GM12878 (cell line): ENCODE measurements around the gene NMRK2. TPM values are rescaled to one million over a fixed set of nuclear protein-coding genes. Genes with fewer than 3 reads are reported as not detected.

Experiments used
- ATAC-seq: fragments of 200-7000 bp; cut with Tn5 transposase; 3 replicates; pipeline ENCODE4 v1.9.1; 2020; ENCODE audit warnings: mild to moderate bottlenecking, moderate library complexity
- BruUV-seq: library from RNA; stranded (reverse); fragments of 400-500 nt; replicated peaks from 2 replicates; lab custom pipeline; 2021; lab: Mats Ljungman, UMichigan
- CTCF ChIA-PET: fragments of 300-600 bp; sonication (Branson Sonifier 250); formaldehyde crosslinking; extraction: SDS; loops from one replicate; lab custom pipeline; 2021; ENCODE audit warnings: inconsistent platforms; lab: Yijun Ruan, JAX
- POLR2A ChIA-PET: fragments of 350-600 bp; formaldehyde crosslinking; extraction: SDS; loops from one replicate; lab custom pipeline; 2021; ENCODE audit warnings: inconsistent platforms; lab: Charles Lee
- RAD21 ChIA-PET: fragments of 300-600 bp; sonication (Branson Sonifier 250); formaldehyde crosslinking; loops from one replicate; lab custom pipeline; 2023; ENCODE audit warnings: antibody characterized with exemption; ENCODE audit not compliant: unreplicated experiment; lab: Charles Lee
- SMC1A ChIA-PET: fragments of 300-600 bp; sonication (Branson Sonifier 250); formaldehyde crosslinking; loops from one replicate; lab custom pipeline; 2023; ENCODE audit not compliant: unreplicated experiment, uncharacterized antibody; lab: Charles Lee
- DNase-seq: peaks from one replicate; pipeline ENCODE4 v3.0.0-alpha.2; 2011; ENCODE audit warnings: low read depth, low spot score
- FAIRE-seq: peaks from 3 replicates; lab custom pipeline; 2011; peaks lifted over from hg19 to GRCh38; lab: Jason Lieb, UNC
- H2AFZ ChIP-seq: 2 replicates; pipeline ENCODE4 v1.6.0; 2011; ENCODE audit warnings: low read depth, low read length, control low read depth; ENCODE audit not compliant: control insufficient read depth
- H3K27ac ChIP-seq: 2 replicates; pipeline ENCODE4 v1.5.1; 2011; ENCODE audit warnings: control low read depth; ENCODE audit not compliant: control insufficient read depth, insufficient read depth
- H3K27me3 ChIP-seq, 2 experiments: replicated peaks in 1 of 2; 2 replicates each; pipeline versions ENCODE4 v1.6.0 to v1.6.1; 2011; ENCODE audit warnings: low read length in 1 of 2; ENCODE audit not compliant: control insufficient read depth in 2 of 2, insufficient read depth in 2 of 2
- H3K36me3 ChIP-seq, 2 experiments: 2 replicates each; pipeline ENCODE4 v1.5.1; 2011; ENCODE audit warnings: low read length in 1 of 2; ENCODE audit not compliant: control insufficient read depth in 2 of 2, insufficient read depth in 2 of 2
- H3K4me1 ChIP-seq: 2 replicates; pipeline ENCODE4 v1.6.1; 2011; ENCODE audit warnings: mild to moderate bottlenecking, low read length, moderate library complexity, mixed read lengths; ENCODE audit not compliant: control insufficient read depth, insufficient read depth
- H3K4me2 ChIP-seq: 2 replicates; pipeline ENCODE4 v1.6.0; 2011; ENCODE audit warnings: control low read depth; ENCODE audit not compliant: control insufficient read depth, insufficient read depth
- H3K4me3 ChIP-seq: fragments of 200-600 bp; sonication (generic); 2 replicates; pipeline ENCODE4 v1.5.1; 2016
- H3K79me2 ChIP-seq: 2 replicates; pipeline ENCODE4 v1.6.0; 2011; ENCODE audit warnings: low read length; ENCODE audit not compliant: control insufficient read depth, insufficient read depth
- H3K9ac ChIP-seq: 2 replicates; pipeline ENCODE4 v1.8.0; 2011; ENCODE audit warnings: low read length, control low read depth, mixed read lengths; ENCODE audit not compliant: control insufficient read depth, insufficient read depth
- H3K9me3 ChIP-seq: replicated peaks from 3 replicates; pipeline ENCODE4 v1.5.1; 2011; ENCODE audit warnings: mild to moderate bottlenecking, low read length; ENCODE audit not compliant: control insufficient read depth, insufficient read depth
- H4K20me1 ChIP-seq: 2 replicates; pipeline ENCODE4 v1.6.0; 2011; ENCODE audit not compliant: control insufficient read depth, insufficient read depth
- BACH1 ChIP-seq: fragments of 450-650 bp; IDR thresholded peaks from 2 replicates; pipeline ENCODE4 v1.6.1; 2017; ENCODE audit warnings: mild to moderate bottlenecking, borderline replicate concordance
- JUNB ChIP-seq: IDR thresholded peaks from 2 replicates; pipeline ENCODE4 v1.6.1; 2016; ENCODE audit warnings: antibody characterized with exemption, mild to moderate bottlenecking
- KDM1A ChIP-seq: fragments of 200-600 bp; sonication (generic); IDR thresholded peaks from 2 replicates; pipeline ENCODE4 v1.6.1; 2016; ENCODE audit warnings: borderline replicate concordance
- MTA3 ChIP-seq: IDR thresholded peaks from 2 replicates; pipeline ENCODE4 v1.6.1; 2012; ENCODE audit warnings: low read length, inconsistent platforms, borderline replicate concordance
- NFIC ChIP-seq: IDR thresholded peaks from 2 replicates; pipeline ENCODE4 v1.6.1; 2012; ENCODE audit warnings: low read depth, mild to moderate bottlenecking, inconsistent platforms, low read length, moderate library complexity
- POLR2AphosphoS2 ChIP-seq: IDR thresholded peaks from 2 replicates; pipeline ENCODE4 v1.6.1; 2011; ENCODE audit warnings: low read depth, mild to moderate bottlenecking, low read length, improper control_type of control experiment, moderate library complexity
- SP1 ChIP-seq: IDR thresholded peaks from one replicate; pipeline ENCODE4 v1.6.1; 2011; ENCODE audit warnings: low read depth, low read length
- STAT1 ChIP-seq: fragments of 450-650 bp; conservative IDR thresholded peaks from 2 replicates; pipeline ENCODE4 v1.6.1; 2014; ENCODE audit warnings: antibody characterized with exemption, mild to moderate bottlenecking
- TCF12 ChIP-seq: IDR thresholded peaks from 2 replicates; pipeline ENCODE4 v1.6.1; 2011; ENCODE audit warnings: low read depth, mild to moderate bottlenecking, low read length
- TCF7 ChIP-seq: IDR thresholded peaks from 2 replicates; pipeline ENCODE4 v1.6.1; 2014; ENCODE audit warnings: antibody characterized with exemption, borderline replicate concordance
- YBX1 ChIP-seq: fragments of 450-650 bp; IDR thresholded peaks from 2 replicates; pipeline ENCODE4 v1.6.1; 2016; ENCODE audit warnings: antibody characterized with exemption
- ZNF217 ChIP-seq: fragments of 450-650 bp; IDR thresholded peaks from 2 replicates; pipeline ENCODE4 v1.6.1; 2017; ENCODE audit warnings: antibody characterized with exemption, mild to moderate bottlenecking
- ZNF622 ChIP-seq: fragments of 450-650 bp; IDR thresholded peaks from 2 replicates; pipeline ENCODE4 v1.6.1; 2017; ENCODE audit warnings: mild to moderate bottlenecking, inconsistent platforms
- WGBS: methylation state at CpG from one replicate; pipeline ENCODE4 v1.1.6; 2016; ENCODE audit warnings: low lambda C conversion rate; ENCODE audit not compliant: insufficient replicate concordance, insufficient coverage; ENCODE audit errors: missing lambda C conversion rate; 5-methylcytosine and 5-hydroxymethylcytosine counted together
- in situ Hi-C: fragments of 300-500 bp; cut with MboI; formaldehyde crosslinking; loops from 9 replicates; pipeline ENCODE4 v1.14.3; 2018; ENCODE audit warnings: mixed read lengths
- intact Hi-C: fragments of 100-400 bp; cut with micrococcal nuclease; formaldehyde crosslinking; loops from one replicate; pipeline ENCODE4 v1.14.2; 2022; ENCODE audit not compliant: unreplicated experiment
- polyA plus RNA-seq, 11 experiments: library from polyadenylated mRNA; depleted of rRNA in 4 of 11; unstranded in 6 of 11; stranded (reverse) in 5 of 11; fragments of >200 nt; fragmentation: Nextera tagmentation in 4 of 11; fragmentation: Illumina TruSeq in 1 of 11; extraction: Ambion mirVana in 4 of 11; extraction: Trizol in 1 of 11; gene quantifications; 1 replicate in 1 of 11; 2 replicates in 10 of 11; pipeline versions ENCODE4 v1.2.1 to v1.2.3, GENCODE V29; 2011 to 2016; ENCODE audit warnings: inconsistent platforms in 2 of 11, missing spikeins in 2 of 11, low read depth in 1 of 11
- total RNA-seq, 4 experiments: library from RNA; depleted of rRNA in 3 of 4; stranded (reverse); fragments of >200 nt in 3 of 4; fragmentation: Illumina TruSeq in 1 of 4; extraction: Trizol in 1 of 4; gene quantifications; 2 replicates each; pipeline versions ENCODE4 v1.2.1 to v1.2.3, GENCODE V29; 2013 to 2021
- TF ChIP-seq, protein P1 (sequence below): fragments of 450-650 bp; IDR thresholded peaks from 2 replicates; pipeline ENCODE4 v1.6.1; 2018; ENCODE audit warnings: mild to moderate bottlenecking, low read depth, moderate library complexity; ENCODE audit not compliant: partially characterized antibody
- TF ChIP-seq, protein P2 (sequence below): fragments of 450-650 bp; IDR thresholded peaks from 2 replicates; pipeline ENCODE4 v1.6.1; 2016; ENCODE audit warnings: mild to moderate bottlenecking, moderate library complexity, borderline replicate concordance
- TF ChIP-seq, protein P3 (sequence below), 3 experiments: IDR thresholded peaks in 2 of 3; conservative IDR thresholded peaks in 1 of 3; 2 replicates each; pipeline ENCODE4 v1.5.1; 2011; ENCODE audit warnings: low read depth in 3 of 3, low read length in 3 of 3, mild to moderate bottlenecking in 3 of 3, control low read depth in 2 of 3, moderate library complexity in 2 of 3, inconsistent platforms in 1 of 3, mixed read lengths in 1 of 3; ENCODE audit not compliant: control insufficient read depth in 2 of 3, insufficient read depth in 1 of 3; ENCODE audit errors: extremely low read depth in 1 of 3

The NMRK2 gene
- total and polyA plus RNA-seq, 10 of the 15 experiments (the other 5 are each of a cell fraction or from before 2014, with no cell fraction given): 0.14 to 0.15 TPM; not detected in 8

GRCh38 chr19:3959766-3960131, 26.9 kb downstream of the NMRK2 start:
- ChIA-PET RAD21 (no interaction called here), CTCF (no interaction called here), POLR2A (no interaction called here), SMC1A (no interaction called here)
- H4K20me1 ChIP-seq: no peaks in the 10 kb centered on the region
- no peaks in the 10 kb centered on the region for H3K4me1 ChIP-seq
- TF ChIP-seq, protein P1, sequence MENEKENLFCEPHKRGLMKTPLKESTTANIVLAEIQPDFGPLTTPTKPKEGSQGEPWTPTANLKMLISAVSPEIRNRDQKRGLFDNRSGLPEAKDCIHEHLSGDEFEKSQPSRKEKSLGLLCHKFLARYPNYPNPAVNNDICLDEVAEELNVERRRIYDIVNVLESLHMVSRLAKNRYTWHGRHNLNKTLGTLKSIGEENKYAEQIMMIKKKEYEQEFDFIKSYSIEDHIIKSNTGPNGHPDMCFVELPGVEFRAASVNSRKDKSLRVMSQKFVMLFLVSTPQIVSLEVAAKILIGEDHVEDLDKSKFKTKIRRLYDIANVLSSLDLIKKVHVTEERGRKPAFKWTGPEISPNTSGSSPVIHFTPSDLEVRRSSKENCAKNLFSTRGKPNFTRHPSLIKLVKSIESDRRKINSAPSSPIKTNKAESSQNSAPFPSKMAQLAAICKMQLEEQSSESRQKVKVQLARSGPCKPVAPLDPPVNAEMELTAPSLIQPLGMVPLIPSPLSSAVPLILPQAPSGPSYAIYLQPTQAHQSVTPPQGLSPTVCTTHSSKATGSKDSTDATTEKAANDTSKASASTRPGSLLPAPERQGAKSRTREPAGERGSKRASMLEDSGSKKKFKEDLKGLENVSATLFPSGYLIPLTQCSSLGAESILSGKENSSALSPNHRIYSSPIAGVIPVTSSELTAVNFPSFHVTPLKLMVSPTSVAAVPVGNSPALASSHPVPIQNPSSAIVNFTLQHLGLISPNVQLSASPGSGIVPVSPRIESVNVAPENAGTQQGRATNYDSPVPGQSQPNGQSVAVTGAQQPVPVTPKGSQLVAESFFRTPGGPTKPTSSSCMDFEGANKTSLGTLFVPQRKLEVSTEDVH: no peak
- TF ChIP-seq POLR2AphosphoS2 (no peak), ZNF622 (no peak), JUNB (no peak), ZNF217 (no peak), BACH1 (no peak), NFIC (no peak), YBX1 (no peak), TCF7 (no peak), SP1 (no peak), TCF12 (no peak), MTA3 (no peak), KDM1A (no peak), STAT1 (no peak)
- TF ChIP-seq, protein P2, sequence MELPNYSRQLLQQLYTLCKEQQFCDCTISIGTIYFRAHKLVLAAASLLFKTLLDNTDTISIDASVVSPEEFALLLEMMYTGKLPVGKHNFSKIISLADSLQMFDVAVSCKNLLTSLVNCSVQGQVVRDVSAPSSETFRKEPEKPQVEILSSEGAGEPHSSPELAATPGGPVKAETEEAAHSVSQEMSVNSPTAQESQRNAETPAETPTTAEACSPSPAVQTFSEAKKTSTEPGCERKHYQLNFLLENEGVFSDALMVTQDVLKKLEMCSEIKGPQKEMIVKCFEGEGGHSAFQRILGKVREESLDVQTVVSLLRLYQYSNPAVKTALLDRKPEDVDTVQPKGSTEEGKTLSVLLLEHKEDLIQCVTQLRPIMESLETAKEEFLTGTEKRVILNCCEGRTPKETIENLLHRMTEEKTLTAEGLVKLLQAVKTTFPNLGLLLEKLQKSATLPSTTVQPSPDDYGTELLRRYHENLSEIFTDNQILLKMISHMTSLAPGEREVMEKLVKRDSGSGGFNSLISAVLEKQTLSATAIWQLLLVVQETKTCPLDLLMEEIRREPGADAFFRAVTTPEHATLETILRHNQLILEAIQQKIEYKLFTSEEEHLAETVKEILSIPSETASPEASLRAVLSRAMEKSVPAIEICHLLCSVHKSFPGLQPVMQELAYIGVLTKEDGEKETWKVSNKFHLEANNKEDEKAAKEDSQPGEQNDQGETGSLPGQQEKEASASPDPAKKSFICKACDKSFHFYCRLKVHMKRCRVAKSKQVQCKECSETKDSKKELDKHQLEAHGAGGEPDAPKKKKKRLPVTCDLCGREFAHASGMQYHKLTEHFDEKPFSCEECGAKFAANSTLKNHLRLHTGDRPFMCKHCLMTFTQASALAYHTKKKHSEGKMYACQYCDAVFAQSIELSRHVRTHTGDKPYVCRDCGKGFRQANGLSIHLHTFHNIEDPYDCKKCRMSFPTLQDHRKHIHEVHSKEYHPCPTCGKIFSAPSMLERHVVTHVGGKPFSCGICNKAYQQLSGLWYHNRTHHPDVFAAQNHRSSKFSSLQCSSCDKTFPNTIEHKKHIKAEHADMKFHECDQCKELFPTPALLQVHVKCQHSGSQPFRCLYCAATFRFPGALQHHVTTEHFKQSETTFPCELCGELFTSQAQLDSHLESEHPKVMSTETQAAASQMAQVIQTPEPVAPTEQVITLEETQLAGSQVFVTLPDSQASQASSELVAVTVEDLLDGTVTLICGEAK: no peak
- TF ChIP-seq, protein P3, sequence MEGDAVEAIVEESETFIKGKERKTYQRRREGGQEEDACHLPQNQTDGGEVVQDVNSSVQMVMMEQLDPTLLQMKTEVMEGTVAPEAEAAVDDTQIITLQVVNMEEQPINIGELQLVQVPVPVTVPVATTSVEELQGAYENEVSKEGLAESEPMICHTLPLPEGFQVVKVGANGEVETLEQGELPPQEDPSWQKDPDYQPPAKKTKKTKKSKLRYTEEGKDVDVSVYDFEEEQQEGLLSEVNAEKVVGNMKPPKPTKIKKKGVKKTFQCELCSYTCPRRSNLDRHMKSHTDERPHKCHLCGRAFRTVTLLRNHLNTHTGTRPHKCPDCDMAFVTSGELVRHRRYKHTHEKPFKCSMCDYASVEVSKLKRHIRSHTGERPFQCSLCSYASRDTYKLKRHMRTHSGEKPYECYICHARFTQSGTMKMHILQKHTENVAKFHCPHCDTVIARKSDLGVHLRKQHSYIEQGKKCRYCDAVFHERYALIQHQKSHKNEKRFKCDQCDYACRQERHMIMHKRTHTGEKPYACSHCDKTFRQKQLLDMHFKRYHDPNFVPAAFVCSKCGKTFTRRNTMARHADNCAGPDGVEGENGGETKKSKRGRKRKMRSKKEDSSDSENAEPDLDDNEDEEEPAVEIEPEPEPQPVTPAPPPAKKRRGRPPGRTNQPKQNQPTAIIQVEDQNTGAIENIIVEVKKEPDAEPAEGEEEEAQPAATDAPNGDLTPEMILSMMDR (IDR thresholded peaks at IDR 0.05 in 2 of 3, conservative IDR thresholded peaks at IDR 0.05 in 1 of 3; ENCODE audit: control insufficient read depth in 2 of 3, extremely low read depth in 1 of 3, insufficient read depth in 1 of 3, low read depth in 3 of 3, low read length in 3 of 3): no peak
- H3K9me3 ChIP-seq: no peaks in the 10 kb centered on the region
- no peak overlapping the region for H3K27ac ChIP-seq
- DNase-seq: no peak
- no peak for ATAC-seq
- H3K4me2 ChIP-seq: no peak overlapping the region
- no TSS peak for BruUV-seq
- WGBS: 95% methylated on average over 15 of the region's 15 CpGs
- no peak overlapping the region for H3K4me3 ChIP-seq
- H2AFZ ChIP-seq: no peak overlapping the region
- peaks cover 0 to 14% of the 10 kb centered on the region in 2 experiments; a peak in 3 of 4 replicates for H3K36me3 ChIP-seq
- H3K79me2 ChIP-seq: no peaks in the 10 kb centered on the region
- FAIRE-seq: no peak
- in situ Hi-C loops: no loop called here
- intact Hi-C loops: no loop called here
- no peak overlapping the region for H3K9ac ChIP-seq
- no peaks in the 10 kb centered on the region for H3K27me3 ChIP-seq
